Liver (tissue), 9 donors: Measurements from ENCODE around the gene F11. TPM values are rescaled to one million over a fixed set of nuclear protein-coding genes. Genes with fewer than 3 reads are reported as not detected.

Source experiments
- DNase-seq: peaks from one replicate; pipeline ENCODE4 v3.0.0-alpha.2; 2017; ENCODE audit warnings: low spot score
- H3K27ac ChIP-seq, 2 donors: one replicate each; pipeline ENCODE4 v1.7.0; 2013; ENCODE audit warnings: inconsistent platforms in 2 of 2, low read length in 2 of 2, control low read depth in 1 of 2, low read depth in 1 of 2, mild to moderate bottlenecking in 1 of 2
- H3K27me3 ChIP-seq, 4 donors: one replicate each; pipeline versions ENCODE4 v1.6.1 to v1.7.0; 2013; ENCODE audit warnings: low read length in 3 of 4, inconsistent platforms in 1 of 4, mild to moderate bottlenecking in 1 of 4, moderate library complexity in 1 of 4; ENCODE audit not compliant: control insufficient read depth in 4 of 4, insufficient read depth in 4 of 4
- H3K36me3 ChIP-seq, 4 donors: one replicate each; pipeline versions ENCODE4 v1.6.1 to v1.7.0; 2013; ENCODE audit warnings: low read length in 3 of 4, mild to moderate bottlenecking in 3 of 4, low read depth in 1 of 4, moderate library complexity in 1 of 4; ENCODE audit not compliant: control insufficient read depth in 4 of 4, insufficient read depth in 3 of 4
- H3K4me1 ChIP-seq, 4 donors: one replicate each; pipeline versions ENCODE4 v1.6.1 to v1.7.0; 2013; ENCODE audit warnings: low read length in 3 of 4, mild to moderate bottlenecking in 3 of 4, moderate library complexity in 1 of 4; ENCODE audit not compliant: control insufficient read depth in 4 of 4, insufficient read depth in 4 of 4
- H3K4me3 ChIP-seq, 3 donors: one replicate each; pipeline versions ENCODE4 v1.6.1 to v1.7.0; 2013; ENCODE audit warnings: low read length in 3 of 3, control low read depth in 1 of 3, low read depth in 1 of 3, mild to moderate bottlenecking in 1 of 3
- H3K9ac ChIP-seq, 2 donors: one replicate each; pipeline ENCODE4 v1.7.0; 2013; ENCODE audit warnings: low read length in 2 of 2, mild to moderate bottlenecking in 2 of 2, moderate library complexity in 2 of 2, control low read depth in 1 of 2, low read depth in 1 of 2
- H3K9me3 ChIP-seq, 4 donors: one replicate each; pipeline versions ENCODE4 v1.6.1 to v1.7.0; 2013; ENCODE audit warnings: low read length in 3 of 4; ENCODE audit not compliant: control insufficient read depth in 4 of 4
- ATF3 ChIP-seq: IDR thresholded peaks from 2 replicates; pipeline ENCODE4 v1.6.1; 2016; ENCODE audit warnings: antibody characterized with exemption
- CTCF ChIP-seq: fragments of 150-350 bp; IDR thresholded peaks from 2 replicates; pipeline ENCODE4 v1.5.1; 2017; ENCODE audit warnings: improper control_type of control experiment, low read depth, low read length; ENCODE audit not compliant: missing input control
- EGR1 ChIP-seq, 2 donors: IDR thresholded peaks; 2 replicates each; pipeline ENCODE4 v1.6.1; 2016 to 2018; ENCODE audit warnings: antibody characterized with exemption in 2 of 2, low read depth in 2 of 2
- FOXA1 ChIP-seq: IDR thresholded peaks from 2 replicates; pipeline ENCODE4 v1.6.1; 2016; ENCODE audit warnings: antibody characterized with exemption
- FOXA2 ChIP-seq: IDR thresholded peaks from 2 replicates; pipeline ENCODE4 v1.6.1; 2016; ENCODE audit warnings: antibody characterized with exemption
- GABPA ChIP-seq, 2 donors: IDR thresholded peaks in 1 of 2; conservative IDR thresholded peaks in 1 of 2; 2 replicates each; pipeline ENCODE4 v1.6.1; 2016; ENCODE audit warnings: antibody characterized with exemption in 2 of 2, mild to moderate bottlenecking in 1 of 2, moderate library complexity in 1 of 2
- HNF4A ChIP-seq, 2 donors: conservative IDR thresholded peaks; 2 replicates each; pipeline ENCODE4 v1.6.1; 2016; ENCODE audit warnings: antibody characterized with exemption in 2 of 2, mild to moderate bottlenecking in 2 of 2
- JUND ChIP-seq, 2 donors: IDR thresholded peaks; 2 replicates each; pipeline ENCODE4 v1.6.1; 2016; ENCODE audit warnings: antibody characterized with exemption in 2 of 2
- MAX ChIP-seq: IDR thresholded peaks from 2 replicates; pipeline ENCODE4 v1.6.1; 2016; ENCODE audit warnings: antibody characterized with exemption
- NR2F2 ChIP-seq: IDR thresholded peaks from 2 replicates; pipeline ENCODE4 v1.6.1; 2016; ENCODE audit warnings: antibody characterized with exemption
- RAD21 ChIP-seq, 2 donors: IDR thresholded peaks; 2 replicates each; pipeline ENCODE4 v1.6.1; 2016; ENCODE audit warnings: antibody characterized with exemption in 2 of 2, mild to moderate bottlenecking in 2 of 2
- REST ChIP-seq: IDR thresholded peaks from 2 replicates; pipeline ENCODE4 v1.6.1; 2016; ENCODE audit warnings: antibody characterized with exemption, mild to moderate bottlenecking
- RXRA ChIP-seq, 2 donors: IDR thresholded peaks; 2 replicates each; pipeline ENCODE4 v1.6.1; 2017 to 2018; ENCODE audit warnings: antibody characterized with exemption in 2 of 2, mild to moderate bottlenecking in 1 of 2
- SP1 ChIP-seq: IDR thresholded peaks from 2 replicates; pipeline ENCODE4 v1.6.1; 2018; ENCODE audit warnings: antibody characterized with exemption, mild to moderate bottlenecking
- TAF1 ChIP-seq: conservative IDR thresholded peaks from 2 replicates; pipeline ENCODE4 v1.6.1; 2016; ENCODE audit warnings: antibody characterized with exemption, mild to moderate bottlenecking
- ZBTB33 ChIP-seq: IDR thresholded peaks from 2 replicates; pipeline ENCODE4 v1.6.1; 2016; ENCODE audit warnings: antibody characterized with exemption
- WGBS: extraction: QIAGEN DNeasy Blood & Tissue Kit; methylation state at CpG from one replicate; pipeline ENCODE4 v1.1.7; 2013; 5-methylcytosine and 5-hydroxymethylcytosine counted together
- polyA plus RNA-seq, 2 donors: library from polyadenylated mRNA; stranded (reverse) in 1 of 2; unstranded in 1 of 2; fragments of 200-250 nt in 1 of 2; fragments of >200 nt in 1 of 2; fragmentation: Nextera tagmentation in 1 of 2; extraction: Ambion mirVana in 1 of 2; gene quantifications; one replicate each; pipeline versions ENCODE4 v1.2.1 to v1.2.3, GENCODE V29; 2013 to 2015
- total RNA-seq, 2 donors: library from RNA; depleted of rRNA; stranded (reverse); fragments of >200 nt; gene quantifications; one replicate each; pipeline ENCODE4 v1.2.3, GENCODE V29; 2014
- donor health status: healthy.
- donor health status: healthy.
- donor health status: healthy.
- donor health status: healthy.
- donor health status: healthy.

F11 gene
- total and polyA plus RNA-seq, 4 donors = 54.6 to 207 (median 115) TPM

GRCh38 chr4:186216465-186217024 is 49.4 kb upstream of the F11 start:
- H3K4me1 ChIP-seq = peaks cover 0 to 10% (median 3%) of the 10 kb centered on the region in 4 donors
- 81% methylated on average over 8 of the region's 8 CpGs for WGBS
- H3K9ac ChIP-seq = no peak overlapping the region
- H3K9me3 ChIP-seq = no peaks in the 10 kb centered on the region
- no peak overlapping the region for H3K27ac ChIP-seq
- H3K36me3 ChIP-seq = peaks cover 0 to 3% (median 1%) of the 10 kb centered on the region in 4 donors
- H3K4me3 ChIP-seq = no peak overlapping the region
- TF ChIP-seq MAX (no peak), RAD21 (IDR thresholded peaks at IDR 0.05) (no peak), FOXA2 (no peak), HNF4A (conservative IDR thresholded peaks at IDR 0.05) (no peak), SP1 (no peak), EGR1 (IDR thresholded peaks at IDR 0.05; ENCODE audit: low read depth in 2 of 2) (no peak), CTCF (no peak), REST (no peak), TAF1 (no peak), NR2F2 (no peak), RXRA (IDR thresholded peaks at IDR 0.05) (no peak), JUND (IDR thresholded peaks at IDR 0.05) (no peak), ATF3 (no peak), ZBTB33 (no peak), FOXA1 (no peak), GABPA (IDR thresholded peaks at IDR 0.05 in 1 of 2, conservative IDR thresholded peaks at IDR 0.05 in 1 of 2) (no peak)
- H3K27me3 ChIP-seq = no peaks in the 10 kb centered on the region
- no peak for DNase-seq
